Mesenchymal stem cell (in vitro differentiated cells and primary cell): ENCODE results near the gene GRXCR1.

Experiments used
- DNase-seq: peaks from one replicate; pipeline ENCODE4 v3.0.0-alpha.2; 2013
- H2AFZ ChIP-seq: one replicate; pipeline ENCODE4 v1.6.1; 2013; ENCODE audit warnings: low read depth, mild to moderate bottlenecking, control low read depth, inconsistent platforms, low read length, moderate library complexity
- H2AK5ac ChIP-seq: 2 replicates; pipeline ENCODE4 v1.6.1; 2013; ENCODE audit warnings: low read length, moderate library complexity, mild to moderate bottlenecking, inconsistent platforms; ENCODE audit not compliant: severe bottlenecking
- H2BK120ac ChIP-seq: one replicate; pipeline ENCODE4 v1.6.1; 2013; ENCODE audit warnings: low read depth, mild to moderate bottlenecking, inconsistent platforms, low read length, moderate library complexity
- H2BK12ac ChIP-seq, 2 experiments: one replicate each; pipeline ENCODE4 v1.6.1; 2013; ENCODE audit warnings: inconsistent platforms in 2 of 2, low read length in 2 of 2, mild to moderate bottlenecking in 2 of 2, moderate library complexity in 2 of 2, control low read depth in 1 of 2
- H2BK15ac ChIP-seq: one replicate; pipeline ENCODE4 v1.6.1; 2013; ENCODE audit warnings: mild to moderate bottlenecking, low read depth, inconsistent platforms; ENCODE audit not compliant: poor library complexity, severe bottlenecking
- H2BK5ac ChIP-seq: 2 replicates; pipeline ENCODE4 v1.6.1; 2013; ENCODE audit warnings: low read depth, mild to moderate bottlenecking, low read length, control low read depth, inconsistent platforms; ENCODE audit not compliant: poor library complexity, severe bottlenecking
- H3K14ac ChIP-seq, 2 experiments: one replicate each; pipeline ENCODE4 v1.6.1; 2013; ENCODE audit warnings: inconsistent platforms in 2 of 2, low read length in 2 of 2, control low read depth in 1 of 2, mild to moderate bottlenecking in 1 of 2, moderate library complexity in 1 of 2
- H3K18ac ChIP-seq, 2 experiments: one replicate each; pipeline ENCODE4 v1.6.1; 2013; ENCODE audit warnings: inconsistent platforms in 2 of 2, low read length in 2 of 2, control low read depth in 1 of 2, low read depth in 1 of 2, mild to moderate bottlenecking in 1 of 2
- H3K23ac ChIP-seq, 2 experiments: one replicate each; pipeline ENCODE4 v1.6.1; 2013; ENCODE audit warnings: inconsistent platforms in 2 of 2, low read length in 2 of 2, mild to moderate bottlenecking in 2 of 2, moderate library complexity in 2 of 2, control low read depth in 1 of 2
- H3K27ac ChIP-seq: 2 replicates; pipeline ENCODE4 v1.5.1; 2013; ENCODE audit warnings: mild to moderate bottlenecking, moderate library complexity, low read length, control low read depth, inconsistent platforms; ENCODE audit not compliant: poor library complexity, severe bottlenecking
- H3K27me3 ChIP-seq, 2 experiments: 2 replicates each; pipeline versions ENCODE4 v1.6.1 to v1.7.0; 2013; ENCODE audit warnings: low read length in 2 of 2, mild to moderate bottlenecking in 2 of 2, moderate library complexity in 2 of 2, control low read depth in 1 of 2, inconsistent platforms in 1 of 2; ENCODE audit not compliant: control insufficient read depth in 1 of 2, insufficient read depth in 1 of 2
- H3K36me3 ChIP-seq, 2 experiments: 2 replicates each; pipeline versions ENCODE4 v1.6.1 to v1.7.0; 2013; ENCODE audit warnings: low read length in 2 of 2, control low read depth in 1 of 2, inconsistent platforms in 1 of 2, low read depth in 1 of 2, mild to moderate bottlenecking in 1 of 2; ENCODE audit not compliant: insufficient read depth in 2 of 2, control insufficient read depth in 1 of 2
- H3K4ac ChIP-seq, 2 experiments: one replicate each; pipeline ENCODE4 v1.6.1; 2013; ENCODE audit warnings: inconsistent platforms in 2 of 2, low read length in 2 of 2, mild to moderate bottlenecking in 2 of 2, moderate library complexity in 2 of 2, control low read depth in 1 of 2, low read depth in 1 of 2
- H3K4me1 ChIP-seq: 2 replicates; pipeline ENCODE4 v1.6.1; 2013; ENCODE audit warnings: low read depth, low read length, control low read depth; ENCODE audit not compliant: control insufficient read depth, insufficient read depth
- H3K4me2 ChIP-seq: 2 replicates; pipeline ENCODE4 v1.6.1; 2013; ENCODE audit warnings: low read length, mild to moderate bottlenecking, inconsistent platforms; ENCODE audit not compliant: poor library complexity, severe bottlenecking
- H3K4me3 ChIP-seq, 2 experiments: 2 replicates each; pipeline versions ENCODE4 v1.5.1 to v1.7.0; 2013; ENCODE audit warnings: low read length in 2 of 2, mild to moderate bottlenecking in 2 of 2, control low read depth in 1 of 2, low read depth in 1 of 2; ENCODE audit not compliant: insufficient read depth in 1 of 2
- H3K79me1 ChIP-seq: replicated peaks from 2 replicates; pipeline ENCODE4 v1.6.1; 2013; ENCODE audit warnings: mild to moderate bottlenecking, control low read depth, low read length, inconsistent platforms; ENCODE audit not compliant: poor library complexity, severe bottlenecking
- H3K9ac ChIP-seq: 2 replicates; pipeline ENCODE4 v1.7.0; 2013; ENCODE audit warnings: mild to moderate bottlenecking, low read length, moderate library complexity
- H3K9me3 ChIP-seq: 2 replicates; pipeline ENCODE4 v1.7.0; 2013; ENCODE audit warnings: mild to moderate bottlenecking, low read length; ENCODE audit not compliant: control insufficient read depth
- H4K8ac ChIP-seq: one replicate; pipeline ENCODE4 v1.6.1; 2013; ENCODE audit warnings: inconsistent platforms, mild to moderate bottlenecking, low read length, moderate library complexity
- H4K91ac ChIP-seq: one replicate; pipeline ENCODE4 v1.6.1; 2013; ENCODE audit warnings: mild to moderate bottlenecking, low read length, inconsistent platforms
- WGBS: methylation state at CpG from one replicate; pipeline ENCODE4 v1.1.7; 2013; ENCODE audit warnings: mixed read lengths; 5-methylcytosine and 5-hydroxymethylcytosine counted together

The GRXCR1 gene

GRCh38 chr4:42942216-42942615, 49.7 kb downstream of the GRXCR1 start:
- Histone ChIP-seq H3K4ac (no peak overlapping the region), H3K4me1 (no peaks in the 10 kb centered on the region), H3K23ac (no peak overlapping the region)

GRCh38 chr4:42945874-42946273, 53.4 kb downstream of the GRXCR1 start:
- Histone ChIP-seq H4K91ac (no peak overlapping the region), H4K8ac (no peak overlapping the region), H2BK120ac (no peak overlapping the region), H2BK12ac (no peak overlapping the region), H3K9ac (no peak overlapping the region), H3K36me3 (no peaks in the 10 kb centered on the region), H3K4me1 (no peaks in the 10 kb centered on the region), H3K4me3 (no peak overlapping the region), H3K27me3 (no peaks in the 10 kb centered on the region), H2AK5ac (no peak overlapping the region), H3K27ac (no peak overlapping the region), H3K18ac (no peak overlapping the region), H2BK5ac (no peak overlapping the region), H3K14ac (no peak overlapping the region), H3K23ac (no peak overlapping the region), H3K4ac (no peak overlapping the region), H2AFZ (no peak overlapping the region), H3K4me2 (no peak overlapping the region), H3K79me1 (no peaks in the 10 kb centered on the region), H3K9me3 (no peaks in the 10 kb centered on the region), H2BK15ac (no peak overlapping the region)
- WGBS: 73% methylated on average over 1 of the region's 2 CpGs
- no peak for DNase-seq

More at GRCh38 chr4:42942216-42942615, 49.7 kb downstream of the GRXCR1 start:
- Histone ChIP-seq H4K91ac (no peak overlapping the region), H3K14ac (no peak overlapping the region), H2BK5ac (no peak overlapping the region), H2BK12ac (no peak overlapping the region), H3K4me2 (no peak overlapping the region), H2BK120ac (no peak overlapping the region), H3K4me3 (no peak overlapping the region), H3K79me1 (no peaks in the 10 kb centered on the region), H2AFZ (no peak overlapping the region), H3K9me3 (no peaks in the 10 kb centered on the region), H3K9ac (no peak overlapping the region), H3K27me3 (no peaks in the 10 kb centered on the region), H3K36me3 (no peaks in the 10 kb centered on the region), H4K8ac (no peak overlapping the region), H3K27ac (no peak overlapping the region), H3K18ac (no peak overlapping the region), H2AK5ac (no peak overlapping the region), H2BK15ac (no peak overlapping the region)
- no peak for DNase-seq
- WGBS: 80% methylated on average over 1 of the region's 1 CpG

GRCh38 chr4:42953321-42953720, 60.8 kb downstream of the GRXCR1 start:
- Histone ChIP-seq H3K36me3 (no peaks in the 10 kb centered on the region), H3K4me3 (no peak overlapping the region), H3K4ac (no peak overlapping the region), H3K9ac (no peak overlapping the region), H3K4me1 (no peaks in the 10 kb centered on the region), H3K9me3 (no peaks in the 10 kb centered on the region), H3K14ac (no peak overlapping the region), H3K18ac (no peak overlapping the region), H3K79me1 (no peaks in the 10 kb centered on the region), H2BK5ac (no peak overlapping the region), H2BK15ac (no peak overlapping the region), H3K23ac (no peak overlapping the region), H2AFZ (no peak overlapping the region), H2BK120ac (no peak overlapping the region), H2BK12ac (no peak overlapping the region), H3K4me2 (no peak overlapping the region), H2AK5ac (no peak overlapping the region), H4K8ac (no peak overlapping the region), H4K91ac (no peak overlapping the region), H3K27me3 (no peaks in the 10 kb centered on the region), H3K27ac (no peak overlapping the region)
- WGBS: no CpG with 5 or more reads among the region's 1 CpG
- no peak for DNase-seq

- Histone ChIP-seq H3K14ac (no peak overlapping the region), H3K23ac (no peak overlapping the region), H2AFZ (no peak overlapping the region), H4K8ac (no peak overlapping the region), H3K18ac (no peak overlapping the region), H3K79me1 (no peaks in the 10 kb centered on the region), H3K27me3 (no peaks in the 10 kb centered on the region), H3K27ac (no peak overlapping the region), H2BK5ac (no peak overlapping the region), H2BK120ac (no peak overlapping the region), H3K4ac (no peak overlapping the region), H4K91ac (no peak overlapping the region), H2BK15ac (no peak overlapping the region), H3K4me3 (no peak overlapping the region), H3K9me3 (no peaks in the 10 kb centered on the region), H3K36me3 (no peaks in the 10 kb centered on the region), H3K9ac (no peak overlapping the region), H2AK5ac (no peak overlapping the region), H2BK12ac (no peak overlapping the region), H3K4me1 (no peaks in the 10 kb centered on the region), H3K4me2 (no peak overlapping the region)
- DNase-seq: no peak
- 71% methylated on average over 8 of the region's 10 CpGs for WGBS
These were observed 62.6 kb downstream of the GRXCR1 start for GRCh38 chr4:42954963-42955669.
